Heart right ventricle (tissue), 16 donors: ENCODE data around the gene CAMK1D. TPM values are rescaled to one million over a fixed set of nuclear protein-coding genes. Genes with fewer than 3 reads are reported as not detected.

ENCODE experiments used
- ATAC-seq, 8 donors: fragments of 200-7000 bp; cut with Tn5 transposase; one replicate each; pipeline ENCODE4 v1.9.1; 2020; ENCODE audit warnings: mild to moderate bottlenecking in 8 of 8, moderate library complexity in 8 of 8, moderate number of reproducible peaks in 1 of 8
- DNase-seq, 2 donors: peaks; one replicate each; pipeline ENCODE4 v3.0.0-alpha.2; 2020
- H3K27ac ChIP-seq, 10 donors: fragments of 200-600 bp; sonication (generic) in 2 of 10; one replicate each; pipeline versions ENCODE4 v1.5.0 to v1.8.0; 2020 to 2022; ENCODE audit warnings: mild to moderate bottlenecking in 3 of 10
- H3K27me3 ChIP-seq, 7 donors: fragments of 200-600 bp; one replicate each; pipeline ENCODE4 v1.8.0; 2021 to 2022; ENCODE audit warnings: mild to moderate bottlenecking in 2 of 7
- H3K36me3 ChIP-seq, 9 donors: fragments of 200-600 bp; sonication (generic) in 1 of 9; one replicate each; pipeline versions ENCODE4 v1.5.0 to v1.8.0; 2020 to 2022; ENCODE audit warnings: mild to moderate bottlenecking in 2 of 9
- H3K4me1 ChIP-seq, 9 donors: fragments of 200-600 bp; sonication (generic) in 1 of 9; one replicate each; pipeline versions ENCODE4 v1.5.0 to v1.8.0; 2020 to 2022; ENCODE audit warnings: mild to moderate bottlenecking in 4 of 9
- H3K4me3 ChIP-seq, 10 donors: fragments of 200-600 bp; sonication (generic) in 2 of 10; one replicate each; pipeline versions ENCODE4 v1.5.0 to v1.8.0; 2020 to 2022; ENCODE audit warnings: mild to moderate bottlenecking in 7 of 10, moderate library complexity in 2 of 10
- H3K9me3 ChIP-seq, 11 donors: fragments of 200-600 bp in 10 of 11; sonication (generic) in 2 of 11; one replicate each; pipeline versions ENCODE4 v1.5.0 to v1.8.0; 2013 to 2022; ENCODE audit warnings: mild to moderate bottlenecking in 2 of 11, control low read depth in 1 of 11, moderate library complexity in 1 of 11
- CTCF ChIP-seq, 9 donors: fragments of 200-600 bp; sonication (generic) in 2 of 9; IDR thresholded peaks; one replicate each; pipeline versions ENCODE4 v1.5.0 to v1.8.0; 2021 to 2022; ENCODE audit warnings: antibody characterized with exemption in 9 of 9, mild to moderate bottlenecking in 5 of 9, moderate library complexity in 1 of 9
- WGBS, 2 donors: extraction: QIAGEN DNeasy Blood & Tissue Kit; methylation state at CpG; one replicate each; pipeline ENCODE4 v1.1.7; 2013; ENCODE audit warnings: inconsistent platforms in 1 of 2; 5-methylcytosine and 5-hydroxymethylcytosine counted together
- intact Hi-C, 10 donors: fragments of 100-400 bp; cut with DNase I; formaldehyde crosslinking; loops; one replicate each; pipeline versions ENCODE4 v1.11.1 to v1.14.2; 2022
- polyA plus RNA-seq, 2 donors: library from polyadenylated mRNA; stranded (reverse); fragments of 200-250 nt; gene quantifications; one replicate each; pipeline ENCODE4 v1.2.3, GENCODE V29; 2013
- total RNA-seq, 10 donors: library from RNA; stranded (reverse); fragmentation: NEBNext Ultra II Directional in 3 of 10; extraction: Animal tissue kit (Norgen Biotek cat#: 25700) in 3 of 10; gene quantifications; one replicate each; pipeline versions ENCODE4 v1.2.1 to v1.2.4, GENCODE V29; 2021 to 2023
- donor health status: Arrhythmogenic right ventricular cardiomyopathy.
- donor health status: ischemic (EF 13 %, LVEDD 7.1; RV severe dilation, severe dysfunction).
- donor health status: healthy with polysubstance abuse.
- donor health status: DM: no; HTN: yes; CAD: no.
- donor health status: DM: no; HTN: no; CAD: no.
- donor health status: ischemic (EF 25% LVEDD 6.9; RV normal size, moderate dysfunction).
- donor health status: ischemic (EF 25% LVEDD 5.7; RV mildly dilated, moderate dysfunction).
- donor health status: healthy.
- donor health status: DM: yes; HTN: yes; CAD: no.
- donor health status: Ischemic cardiomyopathy.
- donor health status: ischemic (EF 35%, LVEDD 5.7; RV mildly dilated, moderate dysfunction).
- donor health status: nonischemic (EF 11% LVEDD 7.7; RV severe dilation, severe dysfunction).
- donor health status: DM: yes; HTN: yes; CAD: no.
- donor health status: PGD.
- donor health status: ischemic (EF 29% LVEDD 5.4; RV normal size, mild dysfunction).
- donor health status: nonischemic (EF 23%, LVEDD 6.1; RV moderate dilation, normal function).

CAMK1D gene
- total and polyA plus RNA-seq, 12 donors, result 1.3 to 17.7 (median 2.6) TPM

GRCh38 chr10:12531305-12532220 lies 182.2 kb downstream of the CAMK1D start:
- TF ChIP-seq CTCF (IDR thresholded peaks at IDR 0.05), result no peak
- WGBS, 2 donors, result 57 to 63% methylated on average over 12 of the region's 12 CpGs
- intact Hi-C loops, result no loop called here
- H3K4me1 ChIP-seq, result peaks cover 0 to 9% (median 0%) of the 10 kb centered on the region in 9 donors
- no peak overlapping the region for H3K4me3 ChIP-seq
- no peaks in the 10 kb centered on the region for H3K27me3 ChIP-seq
- peak overlapping the region in 4 of 10 donors; percentile 3 to 27 (median 22) for H3K27ac ChIP-seq
- ATAC-seq, result peak; percentile 41 to 80 (median 62)
- H3K36me3 ChIP-seq, result no peaks in the 10 kb centered on the region
- DNase-seq, result peak; percentile 50 to 52
- peaks cover 0 to 3% (median 0%) of the 10 kb centered on the region in 11 donors for H3K9me3 ChIP-seq

- Histone ChIP-seq H3K36me3 (no peaks in the 10 kb centered on the region), H3K27me3 (no peaks in the 10 kb centered on the region), H3K27ac (no peak overlapping the region), H3K4me1 (peaks cover 0 to 9% (median 0%) of the 10 kb centered on the region in 9 donors), H3K4me3 (no peak overlapping the region), H3K9me3 (peaks cover 0 to 3% (median 0%) of the 10 kb centered on the region in 11 donors)
- intact Hi-C loops, result no loop called here
- TF ChIP-seq CTCF (IDR thresholded peaks at IDR 0.05), result no peak
- 85 to 90% methylated on average over 4 of the region's 4 CpGs for WGBS, 2 donors
- no peak for DNase-seq
- ATAC-seq, result no peak
Measured at GRCh38 chr10:12533151-12533550, 183.8 kb downstream of the CAMK1D start.

- no peaks in the 10 kb centered on the region for H3K27me3 ChIP-seq
- peaks cover 0 to 3% (median 0%) of the 10 kb centered on the region in 11 donors for H3K9me3 ChIP-seq
- ATAC-seq (no peak), DNase-seq (no peak)
- no peak for TF ChIP-seq CTCF (IDR thresholded peaks at IDR 0.05)
- 90 to 92% methylated on average over 3 of the region's 3 CpGs for WGBS, 2 donors
- H3K4me1 ChIP-seq, result peaks cover 0 to 9% (median 0%) of the 10 kb centered on the region in 9 donors
- intact Hi-C loops, result no loop called here
- H3K27ac ChIP-seq, result no peak overlapping the region
- no peak overlapping the region for H3K4me3 ChIP-seq
- no peaks in the 10 kb centered on the region for H3K36me3 ChIP-seq
Measured at GRCh38 chr10:12533723-12534122, 184.4 kb downstream of the CAMK1D start.

GRCh38 chr10:12534824-12535223 lies 185.5 kb downstream of the CAMK1D start:
- intact Hi-C loops, result no loop called here
- H3K9me3 ChIP-seq, result peaks cover 0 to 3% (median 0%) of the 10 kb centered on the region in 11 donors
- H3K27me3 ChIP-seq, result no peaks in the 10 kb centered on the region
- no peak for DNase-seq
- 74 to 78% methylated on average over 9 of the region's 9 CpGs for WGBS, 2 donors
- H3K27ac ChIP-seq, result no peak overlapping the region
- peak in 1 of 8 donors; percentile 20 for ATAC-seq
- H3K4me1 ChIP-seq, result peaks cover 0 to 12% (median 0%) of the 10 kb centered on the region in 9 donors
- no peaks in the 10 kb centered on the region for H3K36me3 ChIP-seq
- TF ChIP-seq CTCF (IDR thresholded peaks at IDR 0.05), result no peak
- H3K4me3 ChIP-seq, result no peak overlapping the region
